Myocyte (in vitro differentiated cells): ENCODE measurements around the gene TEAD1. TPM values are rescaled to one million over a fixed set of nuclear protein-coding genes. Genes with fewer than 3 reads are reported as not detected.

Experiments used
- DNase-seq: peaks from one replicate; pipeline ENCODE4 v3.0.0-alpha.2; 2012; ENCODE audit warnings: low read depth
- total RNA-seq: library from RNA; depleted of rRNA; stranded (reverse); fragments of >200 nt; gene quantifications from 2 replicates; pipeline ENCODE4 v1.2.3, GENCODE V29; 2014

TEAD1 gene
- total RNA-seq, 1 donor from 2014 or later, result 136 TPM

DNA sequence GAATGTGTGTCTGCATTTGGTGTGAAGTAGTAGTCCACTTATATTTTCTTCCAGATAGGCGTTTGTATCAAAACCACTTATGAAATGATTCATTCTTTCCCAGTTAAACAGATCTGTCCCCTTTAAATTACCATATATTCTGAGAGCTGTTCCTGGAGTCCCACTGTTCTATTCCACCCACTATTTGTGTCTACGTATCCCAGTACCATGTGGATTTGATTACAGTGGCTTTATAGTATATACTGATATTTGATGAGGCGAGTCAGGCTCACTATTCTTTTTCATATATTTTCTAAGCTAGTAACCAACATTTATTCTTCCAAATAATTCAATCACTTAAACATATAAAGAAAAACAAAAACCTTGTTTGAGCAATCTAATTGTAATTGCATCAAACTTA is 253.0 kb downstream of the TEAD1 start:
- DNase-seq, result no peak

DNA sequence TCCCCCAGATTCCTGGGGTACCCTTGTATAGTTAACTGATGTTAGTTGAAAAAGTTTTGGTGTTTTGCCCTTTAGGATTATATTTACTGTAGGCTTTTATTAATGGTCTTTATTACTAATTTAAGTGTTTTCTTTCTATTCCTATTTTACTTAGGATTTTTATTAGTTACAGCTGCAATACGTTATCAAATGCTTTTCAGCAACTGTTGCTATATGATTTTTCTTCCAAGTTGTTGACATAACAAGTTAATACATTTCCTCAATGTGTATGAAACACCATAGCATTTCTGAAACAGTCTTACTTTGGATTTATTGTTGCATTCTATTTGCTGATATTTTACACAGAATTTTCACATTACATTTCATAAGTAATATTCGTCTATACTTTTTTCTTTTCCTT is 253.7 kb downstream of the TEAD1 start:
- no peak for DNase-seq

DNA sequence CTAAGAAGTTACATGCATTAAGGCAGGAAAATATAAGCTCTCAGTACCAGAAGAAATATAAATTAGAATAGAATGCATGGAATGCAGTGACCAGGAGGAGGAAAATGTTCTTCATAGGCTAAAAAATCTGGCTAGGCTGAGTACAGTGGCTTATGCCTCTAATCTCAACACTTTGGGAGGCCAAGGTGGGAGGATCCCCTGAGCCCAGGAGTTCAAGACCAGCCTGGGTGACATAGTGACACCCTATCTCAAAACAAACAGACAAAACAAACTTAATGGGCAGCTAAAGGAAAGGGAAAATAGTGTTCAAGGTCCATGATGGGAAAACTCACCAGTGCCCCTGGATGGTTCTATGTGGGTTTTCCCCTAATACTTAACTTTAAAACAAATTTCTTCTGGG is 256.6 kb downstream of the TEAD1 start:
- DNase-seq, result no peak

DNA sequence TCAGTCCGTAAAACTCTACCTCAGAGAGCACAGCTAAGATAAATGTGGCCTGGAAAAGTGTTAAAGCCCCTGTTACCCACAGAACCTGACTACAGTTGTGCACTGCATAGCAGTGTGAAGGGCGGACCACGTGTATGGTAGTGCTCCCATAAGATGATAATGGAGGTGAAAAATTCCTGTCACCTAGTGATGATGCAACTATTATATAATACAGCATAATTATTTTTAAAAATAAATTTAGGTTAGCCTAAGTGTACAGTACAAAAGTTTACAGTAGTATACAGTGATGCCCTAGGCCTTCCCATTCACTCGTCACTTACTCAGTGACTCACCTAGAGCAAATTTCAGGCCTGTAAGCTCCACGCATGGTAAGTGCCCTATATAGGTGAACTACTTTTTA is 258.3 kb downstream of the TEAD1 start:
- no peak for DNase-seq

DNA sequence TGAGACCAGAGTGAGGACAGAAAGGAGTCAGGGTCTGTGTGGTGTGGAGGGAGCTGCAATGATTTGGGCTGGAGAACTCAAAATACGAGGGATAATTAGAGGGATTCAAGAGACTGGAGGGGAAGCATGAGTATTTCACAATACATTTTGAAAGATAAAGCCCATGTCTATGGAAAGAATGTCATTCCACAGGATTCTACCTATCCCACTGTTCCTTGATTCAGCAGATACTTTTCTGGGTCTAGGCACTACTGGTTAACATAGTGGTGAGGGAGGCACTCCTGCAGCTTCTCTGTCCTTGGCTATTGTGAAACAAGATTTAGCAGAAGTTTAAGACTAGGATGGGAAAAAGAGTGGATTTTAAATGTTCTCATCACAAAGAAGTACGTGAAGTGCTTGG is 262.0 kb downstream of the TEAD1 start:
- DNase-seq, result no peak

DNA sequence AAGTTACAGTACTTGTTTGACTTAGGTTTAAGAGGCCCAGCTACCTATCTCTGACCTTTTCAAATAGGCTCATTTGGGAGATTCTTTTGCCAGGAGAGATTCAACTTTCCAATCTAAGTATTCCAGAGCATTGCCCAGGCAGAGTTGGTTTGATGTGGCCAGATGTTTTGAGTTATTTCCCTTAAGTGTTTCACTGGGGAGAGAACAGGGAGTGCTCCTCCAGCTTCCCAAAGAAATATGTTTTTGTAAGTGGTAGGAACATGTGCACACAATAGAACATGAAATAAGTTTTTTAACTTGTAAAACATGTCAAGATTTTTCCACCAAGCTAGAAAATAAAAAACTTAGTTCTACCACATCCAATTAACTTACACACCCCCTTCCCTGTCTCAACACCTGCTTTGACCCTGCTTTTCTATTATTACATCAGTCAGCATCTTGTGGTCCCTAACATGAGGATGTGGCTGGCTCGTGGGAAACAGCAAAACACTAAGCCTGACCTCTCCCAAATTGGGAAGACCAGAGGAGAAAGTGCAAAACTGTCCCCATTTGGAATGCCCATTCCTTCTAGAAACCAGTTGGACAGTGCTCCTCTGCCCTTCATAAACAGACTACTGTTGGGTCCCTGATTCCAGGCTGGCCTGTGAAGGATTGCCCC is 264.5 kb downstream of the TEAD1 start:
- peak; percentile 74 for DNase-seq

DNA sequence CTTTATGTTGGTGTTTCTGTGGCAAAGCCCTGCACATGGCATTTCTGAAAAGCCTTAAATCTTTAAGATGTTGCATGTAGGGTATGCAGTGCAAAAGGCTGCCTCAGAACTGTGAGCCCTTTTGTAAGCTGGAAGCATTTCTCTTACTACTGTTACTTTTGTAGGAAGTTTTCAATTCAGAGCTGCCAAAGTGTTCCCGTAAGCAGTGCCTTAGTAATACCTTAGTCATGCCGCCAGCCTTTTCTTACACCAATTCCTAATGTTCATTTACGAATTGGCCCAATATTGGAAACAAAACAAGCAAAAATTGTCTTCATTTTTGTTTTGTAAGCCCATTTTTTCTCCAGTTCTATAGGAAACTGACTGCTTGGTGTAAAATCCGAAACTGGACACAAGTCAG is 267.4 kb downstream of the TEAD1 start:
- no peak for DNase-seq

DNA sequence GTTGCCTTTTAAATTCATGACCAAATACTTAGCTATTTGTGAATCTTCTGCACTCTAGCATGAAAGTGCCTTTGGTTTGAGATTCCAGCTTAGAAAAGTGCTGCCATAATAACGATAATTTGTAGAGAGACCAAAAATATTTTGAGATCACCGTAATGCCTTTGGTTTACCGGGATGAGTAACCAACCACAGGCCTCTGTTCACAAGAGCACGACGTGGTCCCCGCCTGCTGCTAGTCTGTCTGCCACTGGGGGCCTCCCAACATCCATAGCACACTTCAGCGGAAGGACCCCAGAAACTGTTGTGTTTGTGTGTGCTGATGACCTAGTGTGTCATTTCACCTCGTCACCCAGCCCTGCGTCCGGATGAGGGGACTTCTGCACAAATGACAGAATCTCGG is 267.9 kb downstream of the TEAD1 start:
- peak; percentile 36 for DNase-seq

DNA sequence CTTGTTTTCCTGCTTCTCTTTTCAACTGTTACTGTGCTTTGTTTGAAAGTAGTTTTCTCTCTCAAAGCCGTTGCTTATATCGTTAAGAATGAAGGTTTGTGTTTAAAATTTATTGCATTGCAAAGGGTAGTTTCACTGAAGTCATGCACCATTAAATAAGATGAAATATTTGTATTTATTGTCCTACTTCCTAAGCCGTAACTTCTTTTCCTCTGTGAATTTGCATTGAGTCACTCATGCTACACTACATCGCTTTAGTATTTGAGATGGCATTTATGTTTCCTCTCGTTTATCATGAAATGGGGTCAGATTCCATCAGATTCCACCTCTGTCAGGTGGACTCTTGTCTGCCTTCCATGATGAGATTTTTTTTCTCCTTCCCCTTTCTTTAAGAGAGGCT is 269.1 kb downstream of the TEAD1 start:
- no peak for DNase-seq

DNA sequence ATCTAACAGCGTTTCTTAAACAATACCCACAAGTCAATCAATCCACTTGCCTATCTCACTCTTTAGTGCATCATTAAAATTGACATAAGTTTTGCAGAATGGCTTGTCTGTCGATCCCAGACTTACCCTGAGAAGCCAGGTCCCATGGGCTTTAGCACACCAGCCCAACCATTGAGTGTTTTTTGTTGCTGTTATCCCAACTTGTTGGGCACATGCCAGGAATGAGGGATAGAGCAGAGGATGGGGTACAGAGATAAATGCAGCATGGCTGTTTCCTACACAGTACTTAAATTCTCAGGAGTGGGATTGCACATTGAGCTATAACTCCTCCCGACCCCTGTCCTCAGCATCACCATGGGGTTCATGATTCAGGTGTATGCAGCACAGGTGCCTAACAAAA is 270.7 kb downstream of the TEAD1 start:
- no peak for DNase-seq

DNA sequence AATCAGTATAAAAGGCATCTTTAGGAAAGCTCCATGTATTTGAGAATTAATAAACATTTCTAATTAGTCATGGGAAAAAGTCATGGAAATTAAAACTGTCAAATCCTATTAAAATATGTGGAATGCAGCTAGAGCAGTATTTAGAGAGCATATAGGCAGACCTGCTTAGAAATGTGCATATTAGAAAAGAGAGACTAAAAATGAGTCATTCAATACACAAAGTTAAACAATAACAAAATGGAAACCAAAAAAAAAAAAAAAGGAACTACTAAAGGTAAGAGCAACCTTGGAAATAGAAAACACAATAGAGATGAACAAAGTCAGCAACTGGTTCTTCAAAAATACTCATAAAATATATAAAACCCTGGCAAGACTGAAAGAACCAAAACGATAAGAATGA is 275.2 kb downstream of the TEAD1 start:
- no peak for DNase-seq

DNA sequence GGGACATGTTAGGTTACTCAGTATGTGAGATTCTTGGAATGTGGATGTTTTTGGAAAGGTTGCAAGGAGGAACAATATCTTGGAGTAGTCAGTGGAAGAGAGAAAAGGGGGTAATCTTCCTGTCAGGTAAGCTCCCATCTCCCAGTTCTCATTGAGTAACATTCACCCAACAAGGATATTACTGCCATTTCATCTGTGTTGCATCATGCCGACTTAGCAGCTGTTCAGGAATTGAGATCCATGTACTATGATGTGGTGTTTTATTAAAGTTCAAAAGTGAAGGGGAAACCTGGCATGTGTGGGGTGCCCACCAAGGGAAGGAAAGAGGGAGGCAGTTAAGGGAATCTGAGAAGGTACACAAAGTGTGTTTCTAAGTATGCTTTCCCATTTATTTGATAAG is 276.4 kb downstream of the TEAD1 start:
- peak; percentile 33 for DNase-seq

DNA sequence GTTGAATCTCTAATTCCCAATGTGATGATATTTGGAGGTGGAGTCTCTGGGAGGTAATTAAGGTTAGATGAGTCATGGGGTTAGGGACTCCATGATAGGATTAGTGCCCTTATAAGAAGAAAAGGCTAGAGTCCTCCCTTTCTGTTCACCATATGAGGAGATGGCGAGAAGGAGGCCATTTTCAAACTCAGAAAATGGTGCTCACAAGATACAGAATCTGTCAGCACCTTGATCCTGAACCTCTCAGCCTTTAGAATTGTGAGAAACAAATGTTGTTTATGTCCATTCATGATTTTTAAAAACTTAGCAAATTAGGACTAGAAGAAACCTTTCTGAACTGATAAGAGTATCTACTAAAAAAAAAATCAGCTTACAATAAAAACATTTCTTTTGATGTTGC is 277.2 kb downstream of the TEAD1 start:
- no peak for DNase-seq

DNA sequence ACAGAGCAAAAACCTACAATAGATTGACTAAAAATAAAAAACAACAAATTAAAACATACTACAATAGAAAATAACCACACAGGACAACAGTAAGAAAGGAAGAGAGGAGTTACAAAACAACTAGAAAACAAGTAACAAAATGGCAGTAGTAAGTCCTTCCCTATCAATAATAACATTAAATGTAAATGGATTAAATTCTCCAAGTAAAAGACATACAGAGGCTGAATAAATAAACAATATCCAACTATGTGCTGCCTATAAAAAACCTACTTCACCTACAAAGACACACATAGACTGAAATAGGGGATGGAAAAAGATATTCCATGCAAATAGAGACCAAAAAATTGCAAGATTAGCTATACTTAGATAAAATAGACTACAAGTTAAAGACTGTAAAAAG is 277.9 kb downstream of the TEAD1 start:
- no peak for DNase-seq

DNA sequence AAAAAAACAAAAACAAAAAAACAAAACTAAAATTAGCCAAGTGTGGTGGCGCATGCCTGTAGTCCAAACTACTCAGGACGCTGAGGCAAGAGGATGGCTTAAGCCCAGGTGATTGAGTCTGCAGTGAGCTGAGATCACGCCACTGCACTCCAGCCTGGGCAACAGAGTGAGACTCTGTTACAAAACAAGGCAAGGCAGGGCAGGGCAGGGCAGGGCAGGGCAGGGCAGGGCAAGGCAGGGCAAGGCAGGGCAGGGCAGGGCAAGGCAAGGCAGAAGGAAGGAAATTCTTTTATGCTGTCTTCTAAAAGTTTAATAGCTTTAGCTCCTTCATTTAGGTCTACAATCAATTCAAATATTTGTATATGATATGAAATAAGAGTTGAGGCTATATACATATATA is 284.8 kb downstream of the TEAD1 start:
- no peak for DNase-seq

DNA sequence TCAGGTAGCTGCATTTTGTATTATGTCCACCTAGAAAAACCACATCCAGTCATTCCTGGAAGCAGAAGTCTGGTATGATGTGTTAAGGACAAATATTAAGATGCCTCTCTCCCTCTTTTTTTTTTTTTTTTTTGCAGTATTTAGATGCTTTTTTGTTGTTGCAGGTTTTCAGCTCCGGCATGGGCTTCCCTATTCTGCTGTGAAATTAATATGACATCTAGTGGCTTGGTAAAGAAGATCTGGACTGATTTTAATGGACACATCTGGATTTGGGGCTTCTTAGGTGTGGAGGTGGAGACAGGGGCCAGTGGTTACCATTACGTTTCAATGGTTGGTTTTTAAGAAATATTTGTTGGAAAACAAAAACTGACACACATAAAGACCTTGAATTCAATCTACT is 287.4 kb downstream of the TEAD1 start:
- peak; percentile 33 for DNase-seq

DNA sequence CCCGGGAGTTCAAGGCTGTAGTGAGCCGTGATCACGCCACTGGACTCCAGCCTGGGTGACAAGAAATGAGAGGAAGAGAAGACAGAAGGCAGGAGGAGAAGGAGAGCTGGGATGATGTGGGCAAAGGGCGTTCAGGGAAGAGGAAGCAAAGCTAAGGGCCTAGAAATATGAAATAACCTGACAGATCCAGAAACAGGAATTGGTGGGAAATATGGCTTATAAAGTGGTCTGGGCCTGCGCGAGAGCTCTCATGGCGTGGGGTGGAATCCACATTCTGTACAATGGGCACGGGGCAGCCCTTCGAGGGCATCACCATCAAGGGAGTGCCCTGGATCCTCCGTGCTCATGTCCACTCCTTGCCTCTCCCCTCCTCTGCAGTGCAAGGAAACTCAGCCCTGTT is 288.1 kb downstream of the TEAD1 start:
- DNase-seq, result no peak

DNA sequence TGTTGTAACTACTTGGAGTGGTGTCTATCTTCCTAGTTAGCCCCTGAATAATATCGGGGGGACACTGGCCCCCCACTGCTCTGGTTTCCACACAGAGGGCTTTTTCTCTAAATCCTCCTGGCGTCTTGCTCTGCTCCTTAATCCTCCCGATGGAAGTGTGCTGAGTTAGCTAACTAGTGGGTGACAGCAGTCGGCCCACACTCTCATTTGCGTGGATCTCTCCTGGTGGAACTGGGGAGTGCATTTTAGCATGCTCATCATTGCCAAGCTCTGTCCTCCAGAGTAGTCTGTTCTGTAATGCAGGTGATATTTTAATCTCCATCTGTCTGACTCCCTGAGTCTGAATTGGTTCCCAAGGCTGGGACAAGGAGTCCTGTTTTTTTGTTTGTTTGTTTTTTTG is 288.8 kb downstream of the TEAD1 start:
- no peak for DNase-seq

DNA sequence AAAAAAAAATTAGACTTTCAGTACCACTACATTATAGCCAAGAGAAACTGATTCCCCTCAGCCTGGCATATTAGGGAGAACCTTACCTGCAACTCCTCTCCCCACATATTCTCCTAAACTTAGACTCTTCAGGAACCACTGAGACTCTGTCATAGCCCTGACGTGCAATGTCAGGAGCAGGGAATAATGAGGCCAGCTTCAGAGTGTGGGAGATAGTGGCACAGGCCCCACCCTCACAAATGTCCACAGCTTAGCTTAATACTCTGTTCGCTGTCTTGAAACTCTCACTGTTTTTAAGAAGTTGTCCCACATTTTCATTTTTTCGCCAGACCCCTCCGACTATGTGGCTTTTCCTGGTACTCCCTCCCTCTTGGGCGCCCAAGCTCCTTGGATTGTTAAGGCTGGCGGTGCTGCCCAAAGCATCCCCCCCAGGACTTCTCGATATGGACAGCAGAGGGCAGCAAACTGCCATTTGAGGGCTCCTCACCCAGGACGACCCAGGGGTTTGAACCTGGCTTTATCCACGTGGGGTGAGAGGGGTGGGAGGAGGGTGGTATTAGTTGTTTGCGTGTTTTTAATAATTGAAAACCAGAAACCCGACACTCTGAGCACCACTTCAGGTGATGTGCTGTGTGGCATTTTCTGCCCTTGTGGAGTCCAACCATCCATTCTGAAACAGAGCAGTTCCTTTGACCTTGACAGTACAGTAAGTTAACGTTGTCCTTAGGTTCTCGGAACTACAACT is 289.7 kb downstream of the TEAD1 start:
- DNase-seq, result peak; percentile 77

DNA sequence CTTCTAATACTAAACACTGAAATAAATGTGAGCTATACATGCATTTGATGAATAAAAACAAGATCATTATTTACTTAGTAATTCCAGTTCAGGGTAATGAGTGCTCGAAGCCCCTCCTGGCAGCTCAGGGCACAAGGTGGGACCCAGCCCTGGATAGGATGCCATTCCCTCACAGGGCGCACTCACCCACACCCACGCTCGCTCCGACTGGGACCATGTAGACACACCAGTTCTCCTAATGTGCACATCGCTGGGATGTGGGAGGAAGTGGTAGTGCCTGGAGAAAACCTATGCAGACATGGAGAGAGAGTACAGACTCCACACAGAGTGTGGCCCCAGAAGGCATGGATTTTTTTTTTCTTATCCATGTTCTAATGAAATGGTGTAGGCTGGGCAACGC is 290.4 kb downstream of the TEAD1 start:
- no peak for DNase-seq

DNA sequence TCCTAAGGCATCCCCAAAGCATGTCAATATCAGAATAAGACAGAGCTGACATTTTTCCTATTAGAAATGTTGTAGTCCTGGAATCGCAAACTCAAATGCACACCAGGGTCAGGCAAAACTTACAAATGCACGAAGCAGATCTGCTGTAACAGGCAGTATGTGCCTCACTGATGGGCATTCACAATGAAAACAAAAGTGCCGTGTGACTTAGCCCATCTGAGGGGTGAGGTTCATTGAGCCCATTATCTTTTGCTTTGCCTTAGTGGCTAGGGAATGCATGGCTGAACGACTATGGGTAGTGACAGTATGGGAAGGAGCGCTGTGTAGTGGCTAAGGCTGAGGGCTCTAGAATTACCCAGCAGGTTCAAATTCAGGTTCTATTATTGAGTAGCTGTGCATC is 291.8 kb downstream of the TEAD1 start:
- DNase-seq, result no peak

DNA sequence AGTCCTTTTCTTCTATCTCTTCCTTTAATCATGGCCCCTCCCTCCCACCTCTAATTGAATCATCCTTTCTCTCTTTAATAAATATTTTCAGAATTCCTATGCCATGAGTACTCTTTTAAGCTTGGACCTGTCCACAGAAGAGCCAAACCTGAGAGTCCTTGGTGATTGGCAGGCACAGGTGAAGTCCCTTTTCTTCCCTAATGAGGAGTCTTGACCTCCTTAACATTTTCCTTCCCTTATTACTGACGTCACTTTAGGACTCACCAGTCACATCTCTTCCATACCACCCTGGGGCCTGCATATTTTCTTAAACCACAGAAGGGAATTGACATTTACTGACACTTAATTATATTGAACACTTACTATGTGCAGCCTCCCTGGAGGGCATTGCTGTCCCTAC is 293.9 kb downstream of the TEAD1 start:
- DNase-seq, result no peak

DNA sequence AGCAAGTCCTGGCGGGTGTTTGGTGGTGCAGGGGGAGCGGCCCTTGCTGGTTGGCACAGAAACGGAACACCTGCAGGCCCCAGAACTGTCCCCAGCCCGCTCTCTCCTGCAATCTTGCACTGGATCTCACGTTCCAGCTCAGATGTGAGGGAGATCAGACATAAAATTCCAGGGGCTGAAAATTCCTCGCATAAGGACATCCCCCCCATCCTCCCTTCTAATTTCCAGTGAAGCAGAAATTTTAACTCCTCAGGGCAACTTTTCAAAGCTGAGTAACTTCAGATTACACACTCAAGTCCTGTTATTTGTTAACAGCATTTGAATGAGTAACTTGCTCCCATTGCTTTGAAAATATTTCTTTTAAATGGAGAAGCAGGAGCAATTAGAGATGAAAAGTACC is 294.6 kb downstream of the TEAD1 start:
- no peak for DNase-seq
